Measurements from ENCODE around the gene ENSA. TPM values are rescaled to one million over a fixed set of nuclear protein-coding genes. Genes with fewer than 3 reads are reported as not detected.
A peak's percentile ranks its signal among the peaks of the same experiment; 100 is the strongest.

Gene ENSA
- polyA plus RNA-seq, 4 donors: 137 to 188 (median 152) TPM

- peaks cover 0 to 11% (median 6%) of the 10 kb centered on the region in 3 donors for H3K4me1 ChIP-seq (ENCODE audit: control insufficient read depth in 3 of 3, insufficient read depth in 2 of 3, low read depth in 1 of 3, low read length in 2 of 3)
- peak in 1 of 2 donors; percentile 55 for DNase-seq
- FAIRE-seq: no peak
- peaks cover 7 to 51% (median 11%) of the 10 kb centered on the region in 3 donors for H3K36me3 ChIP-seq (ENCODE audit: control insufficient read depth in 3 of 3, insufficient read depth in 2 of 3, low read depth in 1 of 3, low read length in 3 of 3)
- H3K27me3 ChIP-seq (ENCODE audit: control insufficient read depth in 3 of 3, insufficient read depth in 3 of 3, low read length in 3 of 3): no peaks in the 10 kb centered on the region
- H3K9me3 ChIP-seq (ENCODE audit: control insufficient read depth in 2 of 2, insufficient read depth in 1 of 2, low read depth in 1 of 2, low read length in 1 of 2): no peaks in the 10 kb centered on the region
- no peak overlapping the region for H3K4me3 ChIP-seq (ENCODE audit: low read depth in 1 of 3, low read length in 3 of 3)
- 33 to 38% (median 38%) methylated on average over 4 of the region's 4 CpGs for WGBS, 3 donors
- H3K27ac ChIP-seq (ENCODE audit: low read depth in 1 of 3, low read length in 2 of 3): peak overlapping the region in 1 of 3 donors; percentile 36
Observed at GRCh38 chr1:150619576-150620509, 9.6 kb downstream of the ENSA start.

GRCh38 chr1:150615346-150616201, 13.8 kb downstream of the ENSA start:
- WGBS, 3 donors: 84 to 85% (median 85%) methylated on average over 12 of the region's 12 CpGs
- Histone ChIP-seq H3K27me3 (ENCODE audit: control insufficient read depth in 3 of 3, insufficient read depth in 3 of 3, low read length in 3 of 3) (no peaks in the 10 kb centered on the region), H3K27ac (ENCODE audit: low read depth in 1 of 3, low read length in 2 of 3) (peak overlapping the region in 2 of 3 donors; percentile 74 to 78), H3K4me3 (ENCODE audit: low read depth in 1 of 3, low read length in 3 of 3) (no peak overlapping the region), H3K36me3 (ENCODE audit: control insufficient read depth in 3 of 3, insufficient read depth in 2 of 3, low read depth in 1 of 3, low read length in 3 of 3) (peaks cover 0 to 44% (median 3%) of the 10 kb centered on the region in 3 donors), H3K4me1 (ENCODE audit: control insufficient read depth in 3 of 3, insufficient read depth in 2 of 3, low read depth in 1 of 3, low read length in 2 of 3) (peaks cover 8 to 25% (median 20%) of the 10 kb centered on the region in 3 donors), H3K9me3 (ENCODE audit: control insufficient read depth in 2 of 2, insufficient read depth in 1 of 2, low read depth in 1 of 2, low read length in 1 of 2) (no peaks in the 10 kb centered on the region)
- no peak for FAIRE-seq
- DNase-seq: peak in 1 of 2 donors; percentile 38

- Histone ChIP-seq H3K4me3 (ENCODE audit: low read depth in 1 of 3, low read length in 3 of 3) (no peak overlapping the region), H3K9me3 (ENCODE audit: control insufficient read depth in 2 of 2, insufficient read depth in 1 of 2, low read depth in 1 of 2, low read length in 1 of 2) (no peaks in the 10 kb centered on the region), H3K27ac (ENCODE audit: low read depth in 1 of 3, low read length in 2 of 3) (peak overlapping the region; percentile 75 to 96 (median 82)), H3K27me3 (ENCODE audit: control insufficient read depth in 3 of 3, insufficient read depth in 3 of 3, low read length in 3 of 3) (no peaks in the 10 kb centered on the region), H3K4me1 (ENCODE audit: control insufficient read depth in 3 of 3, insufficient read depth in 2 of 3, low read depth in 1 of 3, low read length in 2 of 3) (peaks cover 8 to 25% (median 18%) of the 10 kb centered on the region in 3 donors), H3K36me3 (ENCODE audit: control insufficient read depth in 3 of 3, insufficient read depth in 2 of 3, low read depth in 1 of 3, low read length in 3 of 3) (peaks cover 0 to 44% (median 0%) of the 10 kb centered on the region in 3 donors)
- FAIRE-seq (no peak), DNase-seq (peak; percentile 85 to 94)
- WGBS, 3 donors: 38 to 44% (median 38%) methylated on average over 12 of the region's 12 CpGs
Observed at GRCh38 chr1:150613061-150613920, 16.1 kb downstream of the ENSA start.

GRCh38 chr1:150612014-150612345, 17.4 kb downstream of the ENSA start:
- 86 to 95% (median 95%) methylated on average over 3 of the region's 3 CpGs for WGBS, 3 donors
- Histone ChIP-seq H3K9me3 (ENCODE audit: control insufficient read depth in 2 of 2, insufficient read depth in 1 of 2, low read depth in 1 of 2, low read length in 1 of 2) (no peaks in the 10 kb centered on the region), H3K27me3 (ENCODE audit: control insufficient read depth in 3 of 3, insufficient read depth in 3 of 3, low read length in 3 of 3) (no peaks in the 10 kb centered on the region), H3K4me1 (ENCODE audit: control insufficient read depth in 3 of 3, insufficient read depth in 2 of 3, low read depth in 1 of 3, low read length in 2 of 3) (peaks cover 8 to 25% (median 18%) of the 10 kb centered on the region in 3 donors), H3K36me3 (ENCODE audit: control insufficient read depth in 3 of 3, insufficient read depth in 2 of 3, low read depth in 1 of 3, low read length in 3 of 3) (peaks cover 0 to 41% (median 0%) of the 10 kb centered on the region in 3 donors), H3K4me3 (ENCODE audit: low read depth in 1 of 3, low read length in 3 of 3) (no peak overlapping the region), H3K27ac (ENCODE audit: low read depth in 1 of 3, low read length in 2 of 3) (peak overlapping the region; percentile 66 to 94 (median 75))
- no peak for DNase-seq
- FAIRE-seq: no peak

- H3K36me3 ChIP-seq (ENCODE audit: control insufficient read depth in 3 of 3, insufficient read depth in 2 of 3, low read depth in 1 of 3, low read length in 3 of 3): peaks cover 0 to 38% (median 0%) of the 10 kb centered on the region in 3 donors
- FAIRE-seq (no peak), DNase-seq (no peak)
- H3K9me3 ChIP-seq (ENCODE audit: control insufficient read depth in 2 of 2, insufficient read depth in 1 of 2, low read depth in 1 of 2, low read length in 1 of 2): no peaks in the 10 kb centered on the region
- no peak overlapping the region for H3K4me3 ChIP-seq (ENCODE audit: low read depth in 1 of 3, low read length in 3 of 3)
- H3K27ac ChIP-seq (ENCODE audit: low read depth in 1 of 3, low read length in 2 of 3): peak overlapping the region in 1 of 3 donors; percentile 94
- 91 to 97% (median 96%) methylated on average over 4 of the region's 4 CpGs for whole genome bisulfite sequencing, 3 donors
- no peaks in the 10 kb centered on the region for H3K27me3 ChIP-seq (ENCODE audit: control insufficient read depth in 3 of 3, insufficient read depth in 3 of 3, low read length in 3 of 3)
- peaks cover 6 to 25% (median 19%) of the 10 kb centered on the region in 3 donors for H3K4me1 ChIP-seq (ENCODE audit: control insufficient read depth in 3 of 3, insufficient read depth in 2 of 3, low read depth in 1 of 3, low read length in 2 of 3)
Observed at GRCh38 chr1:150610576-150610975, 18.8 kb downstream of the ENSA start.

GRCh38 chr1:150609732-150610131, 19.7 kb downstream of the ENSA start:
- H3K9me3 ChIP-seq (ENCODE audit: control insufficient read depth in 2 of 2, insufficient read depth in 1 of 2, low read depth in 1 of 2, low read length in 1 of 2): no peaks in the 10 kb centered on the region
- peaks cover 2 to 25% (median 19%) of the 10 kb centered on the region in 3 donors for H3K4me1 ChIP-seq (ENCODE audit: control insufficient read depth in 3 of 3, insufficient read depth in 2 of 3, low read depth in 1 of 3, low read length in 2 of 3)
- H3K4me3 ChIP-seq (ENCODE audit: low read depth in 1 of 3, low read length in 3 of 3): no peak overlapping the region
- DNase-seq: no peak
- 71 to 94% (median 89%) methylated on average over 2 of the region's 2 CpGs for WGBS, 3 donors
- peak overlapping the region in 2 of 3 donors; percentile 24 to 94 for H3K27ac ChIP-seq (ENCODE audit: low read depth in 1 of 3, low read length in 2 of 3)
- FAIRE-seq: no peak
- peaks cover 0 to 31% (median 0%) of the 10 kb centered on the region in 3 donors for H3K36me3 ChIP-seq (ENCODE audit: control insufficient read depth in 3 of 3, insufficient read depth in 2 of 3, low read depth in 1 of 3, low read length in 3 of 3)
- H3K27me3 ChIP-seq (ENCODE audit: control insufficient read depth in 3 of 3, insufficient read depth in 3 of 3, low read length in 3 of 3): no peaks in the 10 kb centered on the region

- no peak for FAIRE-seq
- Histone ChIP-seq H3K9me3 (ENCODE audit: control insufficient read depth in 2 of 2, insufficient read depth in 1 of 2, low read depth in 1 of 2, low read length in 1 of 2) (no peaks in the 10 kb centered on the region), H3K4me1 (ENCODE audit: control insufficient read depth in 3 of 3, insufficient read depth in 2 of 3, low read depth in 1 of 3, low read length in 2 of 3) (peaks cover 4 to 14% (median 10%) of the 10 kb centered on the region in 3 donors), H3K36me3 (ENCODE audit: control insufficient read depth in 3 of 3, insufficient read depth in 2 of 3, low read depth in 1 of 3, low read length in 3 of 3) (peaks cover 0 to 25% (median 0%) of the 10 kb centered on the region in 3 donors), H3K27ac (ENCODE audit: low read depth in 1 of 3, low read length in 2 of 3) (peak overlapping the region in 1 of 3 donors; percentile 58), H3K27me3 (ENCODE audit: control insufficient read depth in 3 of 3, insufficient read depth in 3 of 3, low read length in 3 of 3) (no peaks in the 10 kb centered on the region), H3K4me3 (ENCODE audit: low read depth in 1 of 3, low read length in 3 of 3) (no peak overlapping the region)
- no peak for DNase-seq
- 96 to 98% (median 97%) methylated on average over 7 of the region's 7 CpGs for WGBS, 3 donors
Observed at GRCh38 chr1:150606463-150607142, 22.8 kb downstream of the ENSA start.

Measured in small intestine (tissue), 7 donors.